NT2/D1 (cell line): Measurements from ENCODE around the gene BANF1.

Source experiments
- SUZ12 ChIP-seq: IDR thresholded peaks from 2 replicates; pipeline ENCODE4 v1.6.1; 2011; ENCODE audit not compliant: insufficient read length, insufficient read depth; ENCODE audit errors: extremely low read depth
- YY1 ChIP-seq: IDR thresholded peaks from 2 replicates; pipeline ENCODE4 v1.6.1; 2011; ENCODE audit not compliant: insufficient read length, insufficient read depth
- ZNF274 ChIP-seq: IDR thresholded peaks from 2 replicates; pipeline ENCODE4 v1.6.1; 2011; ENCODE audit warnings: mild to moderate bottlenecking, low read depth, low read length

- TF ChIP-seq SUZ12, result no peak
- TF ChIP-seq YY1, result no peak
- TF ChIP-seq ZNF274, result no peak
Observed at GRCh38 chr11:65958774-65959420, 43.4 kb upstream of the BANF1 start.
